Measurements from ENCODE around the gene RBM43. TPM values are rescaled to one million over a fixed set of nuclear protein-coding genes. Genes with fewer than 3 reads are reported as not detected.

The RBM43 gene
- total RNA-seq, 1 donor from 2014 or later: 1.5 TPM

DNA sequence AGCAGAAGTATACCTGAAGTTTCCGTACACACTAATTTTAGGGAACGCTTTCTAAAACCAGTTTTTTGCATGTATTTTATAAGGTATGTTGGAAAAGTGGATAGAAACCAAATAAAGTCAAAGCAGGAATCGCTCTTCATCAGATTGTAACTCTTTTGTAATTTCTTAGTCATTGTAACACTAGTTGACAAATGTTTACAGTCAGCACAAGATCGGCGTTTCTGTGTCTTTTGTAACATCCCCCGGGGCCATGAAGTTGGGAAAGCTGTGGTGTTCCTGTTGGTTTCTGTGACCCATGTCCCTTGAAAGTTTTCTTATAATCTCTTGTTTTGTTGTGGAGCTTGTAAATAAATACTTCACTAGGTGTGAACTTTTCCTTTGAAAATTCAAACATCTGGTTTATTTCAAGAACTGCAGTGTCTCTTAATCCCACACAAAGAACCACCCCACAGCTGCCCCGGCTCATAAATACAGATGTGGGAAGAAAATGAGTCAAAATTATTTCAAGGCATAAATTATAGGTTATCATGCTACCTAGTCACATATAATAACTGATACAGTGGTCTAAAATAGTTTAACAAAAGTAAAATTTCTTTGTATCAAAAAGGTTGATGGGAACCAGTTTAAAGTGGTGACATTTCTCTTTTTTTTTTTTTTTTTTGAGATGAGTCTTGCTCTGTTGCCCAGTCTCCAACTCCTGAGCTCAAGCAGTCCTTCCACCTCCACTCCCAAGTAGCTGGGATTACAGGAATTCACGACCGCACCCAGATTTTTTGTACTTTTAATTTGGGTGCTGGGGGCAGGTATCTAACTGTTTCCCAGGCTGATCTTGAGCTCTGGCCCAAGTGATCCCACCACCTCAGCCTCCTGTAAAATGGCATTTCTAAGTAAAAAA lies 28.6 kb upstream of the RBM43 start:
- peak; percentile 28 for DNase-seq
- intact Hi-C loops (cut with micrococcal nuclease): no loop called here

GRCh38 chr2:151287513-151288250 lies 26.0 kb upstream of the RBM43 start:
- peak overlapping the region; percentile 95 for H3K27ac ChIP-seq (replicated peaks)
- TF ChIP-seq, protein P1, sequence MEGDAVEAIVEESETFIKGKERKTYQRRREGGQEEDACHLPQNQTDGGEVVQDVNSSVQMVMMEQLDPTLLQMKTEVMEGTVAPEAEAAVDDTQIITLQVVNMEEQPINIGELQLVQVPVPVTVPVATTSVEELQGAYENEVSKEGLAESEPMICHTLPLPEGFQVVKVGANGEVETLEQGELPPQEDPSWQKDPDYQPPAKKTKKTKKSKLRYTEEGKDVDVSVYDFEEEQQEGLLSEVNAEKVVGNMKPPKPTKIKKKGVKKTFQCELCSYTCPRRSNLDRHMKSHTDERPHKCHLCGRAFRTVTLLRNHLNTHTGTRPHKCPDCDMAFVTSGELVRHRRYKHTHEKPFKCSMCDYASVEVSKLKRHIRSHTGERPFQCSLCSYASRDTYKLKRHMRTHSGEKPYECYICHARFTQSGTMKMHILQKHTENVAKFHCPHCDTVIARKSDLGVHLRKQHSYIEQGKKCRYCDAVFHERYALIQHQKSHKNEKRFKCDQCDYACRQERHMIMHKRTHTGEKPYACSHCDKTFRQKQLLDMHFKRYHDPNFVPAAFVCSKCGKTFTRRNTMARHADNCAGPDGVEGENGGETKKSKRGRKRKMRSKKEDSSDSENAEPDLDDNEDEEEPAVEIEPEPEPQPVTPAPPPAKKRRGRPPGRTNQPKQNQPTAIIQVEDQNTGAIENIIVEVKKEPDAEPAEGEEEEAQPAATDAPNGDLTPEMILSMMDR (IDR thresholded peaks at IDR 0.05; ENCODE audit: borderline replicate concordance): no peak
- peak overlapping the region; percentile 83 for H3K4me3 ChIP-seq
- intact Hi-C loops (cut with micrococcal nuclease): no loop called here
- peaks cover 33% of the 10 kb centered on the region for H3K4me1 ChIP-seq
- DNase-seq: no peak
- no peaks in the 10 kb centered on the region for H3K9me3 ChIP-seq (replicated peaks)
- H3K27me3 ChIP-seq (ENCODE audit: low read depth): peaks cover 4% of the 10 kb centered on the region
- H3K36me3 ChIP-seq: no peaks in the 10 kb centered on the region

More for the DNA sequence above, 28.6 kb upstream of the RBM43 start:
- no peaks in the 10 kb centered on the region for H3K36me3 ChIP-seq
- peak overlapping the region; percentile 95 for H3K27ac ChIP-seq (replicated peaks)
- peak overlapping the region; percentile 83 for H3K4me3 ChIP-seq
- H3K27me3 ChIP-seq (ENCODE audit: low read depth): peaks cover 4% of the 10 kb centered on the region
- TF ChIP-seq, protein P1 (IDR thresholded peaks at IDR 0.05; ENCODE audit: borderline replicate concordance): no peak
- no peaks in the 10 kb centered on the region for H3K9me3 ChIP-seq (replicated peaks)
- H3K4me1 ChIP-seq: peaks cover 33% of the 10 kb centered on the region

GRCh38 chr2:151282401-151282800 lies 20.7 kb upstream of the RBM43 start:
- intact Hi-C loops (cut with micrococcal nuclease): no loop called here
- Histone ChIP-seq H3K4me3 (no peak overlapping the region), H3K4me1 (peaks cover 2% of the 10 kb centered on the region), H3K36me3 (peaks cover 31% of the 10 kb centered on the region), H3K9me3 (replicated peaks) (no peaks in the 10 kb centered on the region), H3K27ac (replicated peaks) (no peak overlapping the region), H3K27me3 (ENCODE audit: low read depth) (no peaks in the 10 kb centered on the region)
- DNase-seq: no peak
- TF ChIP-seq, protein P1 (IDR thresholded peaks at IDR 0.05; ENCODE audit: borderline replicate concordance): no peak

DNA sequence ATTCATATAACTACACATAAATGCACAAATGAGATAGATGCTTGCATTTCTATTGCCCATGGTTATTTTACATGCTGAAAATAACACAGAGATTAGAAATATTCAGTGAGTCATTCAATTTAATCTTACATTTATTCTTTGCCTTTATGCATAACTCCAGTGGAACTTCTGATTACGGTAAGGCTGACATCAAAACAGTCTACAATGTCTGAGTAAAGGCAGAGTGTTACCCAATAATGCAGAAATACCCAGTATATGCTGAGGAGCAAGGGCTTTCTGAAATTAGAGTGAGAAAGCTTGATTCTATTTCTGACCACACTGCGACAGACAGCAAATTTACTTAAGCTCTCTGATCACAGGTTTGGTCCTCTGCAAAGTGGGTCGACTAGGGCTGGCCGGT lies 18.6 kb upstream of the RBM43 start:
- TF ChIP-seq, protein P1 (IDR thresholded peaks at IDR 0.05; ENCODE audit: borderline replicate concordance): no peak
- H3K4me3 ChIP-seq: no peak overlapping the region
- intact Hi-C loops (cut with micrococcal nuclease): no loop called here
- H3K27me3 ChIP-seq (ENCODE audit: low read depth): no peaks in the 10 kb centered on the region
- H3K4me1 ChIP-seq: no peaks in the 10 kb centered on the region
- DNase-seq: no peak
- no peaks in the 10 kb centered on the region for H3K9me3 ChIP-seq (replicated peaks)
- peaks cover 38% of the 10 kb centered on the region for H3K36me3 ChIP-seq
- no peak overlapping the region for H3K27ac ChIP-seq (replicated peaks)

- intact Hi-C loops (cut with micrococcal nuclease): no loop called here
- Histone ChIP-seq H3K36me3 (peaks cover 52% of the 10 kb centered on the region), H3K4me3 (no peak overlapping the region), H3K9me3 (replicated peaks) (no peaks in the 10 kb centered on the region), H3K4me1 (no peaks in the 10 kb centered on the region), H3K27ac (replicated peaks) (no peak overlapping the region), H3K27me3 (ENCODE audit: low read depth) (no peaks in the 10 kb centered on the region)
- no peak for DNase-seq
- TF ChIP-seq, protein P1 (IDR thresholded peaks at IDR 0.05; ENCODE audit: borderline replicate concordance): no peak
These were observed 16.8 kb upstream of the RBM43 start for GRCh38 chr2:151278487-151278886.

All from left ventricle myocardium inferior (tissue), 1 donor.